HT1080 (cell line): ENCODE data around the gene NRCAM. TPM values are rescaled to one million over a fixed set of nuclear protein-coding genes. Genes with fewer than 3 reads are reported as not detected.

ENCODE experiments used
- DNase-seq: peaks from one replicate; pipeline ENCODE4 v3.0.0-alpha.2; 2015; ENCODE audit warnings: low read depth
- total RNA-seq: library from RNA; depleted of rRNA; stranded (reverse); fragments of >200 nt; shearing (Covaris generic); gene quantifications from 2 replicates; pipeline ENCODE4 v1.2.3, GENCODE V29; 2014; rRNA removed

The NRCAM gene
- total RNA-seq, 1 experiment from 2014 or later, result 14.6 TPM

DNA sequence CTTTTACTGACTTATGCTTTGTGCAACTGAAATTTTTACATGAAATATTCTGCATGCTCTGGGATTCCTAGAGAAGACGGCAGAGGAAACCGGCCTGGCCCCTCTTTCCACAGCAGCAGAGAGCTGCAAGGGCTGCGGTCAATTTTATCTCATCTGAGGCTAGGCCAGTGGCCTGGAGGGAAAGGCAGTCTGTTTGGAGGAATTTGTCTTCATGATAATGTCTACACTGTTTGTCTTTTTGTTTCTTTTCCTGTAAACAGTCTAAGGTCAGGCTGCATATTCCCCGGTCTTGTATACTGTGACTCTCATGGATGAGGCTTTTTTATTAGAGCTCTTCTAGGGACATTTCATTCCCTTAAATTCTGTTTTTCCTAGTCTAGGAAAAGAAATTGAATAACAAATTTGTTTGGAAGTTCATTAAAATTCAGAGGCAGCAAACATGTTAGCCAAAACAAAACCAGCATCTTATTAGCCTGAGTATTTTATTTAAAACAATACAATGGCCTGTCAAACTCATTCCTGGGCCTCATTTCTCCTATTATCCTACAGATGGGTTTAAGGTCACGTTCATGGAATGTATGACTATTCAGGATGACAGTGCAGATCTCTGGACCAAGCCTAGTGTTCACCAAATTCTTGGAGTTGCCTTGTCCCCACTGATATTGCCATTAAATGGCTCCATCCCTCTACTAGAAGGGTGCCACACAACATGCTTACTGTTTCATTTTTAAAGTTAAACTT lies 352.5 kb downstream of the NRCAM start:
- no peak for DNase-seq

GRCh38 chr7:108102671-108103312 lies 353.4 kb downstream of the NRCAM start:
- no peak for DNase-seq

DNA sequence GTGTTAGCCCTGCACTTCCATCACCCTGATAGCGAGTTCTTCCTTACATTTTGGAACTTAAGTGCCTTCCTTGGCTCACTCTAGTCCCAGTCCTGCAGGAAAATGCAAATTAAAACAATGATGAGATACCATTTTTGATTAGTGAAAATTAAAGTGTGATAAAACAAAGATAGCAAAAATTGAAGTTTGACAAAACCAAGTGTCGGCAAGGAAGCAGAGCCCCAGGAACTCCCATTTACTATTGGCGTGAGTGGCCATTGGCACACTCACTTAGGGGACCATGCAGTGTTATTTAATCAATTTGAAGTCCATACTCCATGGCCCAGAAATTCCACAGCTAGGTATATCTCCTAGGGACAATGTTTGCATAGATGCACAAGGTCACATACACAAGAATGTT lies 354.5 kb downstream of the NRCAM start:
- DNase-seq, result no peak

- DNase-seq, result no peak
These were observed 356.5 kb downstream of the NRCAM start for GRCh38 chr7:108099713-108100112.

DNA sequence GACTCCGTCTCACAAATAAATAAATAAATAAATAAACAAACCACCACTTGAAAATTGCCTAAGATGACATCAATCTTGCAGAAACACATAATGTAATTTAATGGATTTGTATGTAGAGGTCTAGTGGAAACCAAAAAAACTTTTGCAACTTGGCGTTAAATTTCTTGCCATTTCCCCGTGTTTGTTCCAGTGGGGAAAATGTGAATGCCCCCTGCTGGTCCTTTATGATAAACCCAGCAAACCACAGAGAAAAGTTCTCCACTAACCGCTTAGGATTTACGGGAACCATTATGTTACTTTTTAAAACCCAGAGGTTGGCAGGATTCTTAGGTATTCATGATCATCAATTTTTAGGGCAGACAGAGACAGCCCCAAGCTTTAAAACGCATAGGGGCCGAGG lies 358.5 kb downstream of the NRCAM start:
- DNase-seq, result no peak

Other genes starting within 250 kb of the NRCAM start
- gene PNPLA8, start 69.7 kb upstream of the NRCAM start, total RNA-seq, result 11.1 and 21.2 TPM in 2 replicates
- gene THAP5, start 113.3 kb upstream of the NRCAM start, total RNA-seq, result 19.4 and 24.9 TPM in 2 replicates
- gene DNAJB9, start 113.4 kb upstream of the NRCAM start, total RNA-seq, result 25.4 and 27.5 TPM in 2 replicates